ENCODE measurements around the gene NDUFAF7. TPM values are rescaled to one million over a fixed set of nuclear protein-coding genes. Genes with fewer than 3 reads are reported as not detected.

Gene NDUFAF7
- total RNA-seq, 1 experiment from 2014 or later: 13.2 TPM

DNA sequence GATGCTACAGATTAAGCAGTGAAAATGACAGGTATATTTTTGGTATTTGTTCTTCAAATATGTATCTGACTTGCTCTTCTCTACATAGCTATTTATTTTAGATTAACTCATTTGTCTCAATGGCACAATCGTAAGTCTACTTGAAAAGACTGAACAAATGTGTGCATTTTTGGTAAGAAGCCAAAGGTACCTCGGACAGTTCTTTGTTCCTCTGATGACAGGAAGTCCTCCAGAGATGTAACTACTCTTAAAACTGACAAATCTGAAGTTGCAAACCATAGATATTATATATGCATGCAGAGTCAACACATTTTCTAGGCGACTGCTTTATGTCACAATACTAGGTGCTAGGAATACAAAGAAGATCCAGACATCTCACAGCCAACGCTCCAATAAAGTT, 36.7 kb downstream of the NDUFAF7 start:
- no TSS peak for BruUV-seq (replicated peaks)
- H3K4me1 ChIP-seq (ENCODE audit: insufficient read depth, low read length): no peaks in the 10 kb centered on the region
- TF ChIP-seq EZH2 (IDR thresholded peaks at IDR 0.05; ENCODE audit: low read length, unreplicated experiment): no peak
- TF ChIP-seq, protein P1, sequence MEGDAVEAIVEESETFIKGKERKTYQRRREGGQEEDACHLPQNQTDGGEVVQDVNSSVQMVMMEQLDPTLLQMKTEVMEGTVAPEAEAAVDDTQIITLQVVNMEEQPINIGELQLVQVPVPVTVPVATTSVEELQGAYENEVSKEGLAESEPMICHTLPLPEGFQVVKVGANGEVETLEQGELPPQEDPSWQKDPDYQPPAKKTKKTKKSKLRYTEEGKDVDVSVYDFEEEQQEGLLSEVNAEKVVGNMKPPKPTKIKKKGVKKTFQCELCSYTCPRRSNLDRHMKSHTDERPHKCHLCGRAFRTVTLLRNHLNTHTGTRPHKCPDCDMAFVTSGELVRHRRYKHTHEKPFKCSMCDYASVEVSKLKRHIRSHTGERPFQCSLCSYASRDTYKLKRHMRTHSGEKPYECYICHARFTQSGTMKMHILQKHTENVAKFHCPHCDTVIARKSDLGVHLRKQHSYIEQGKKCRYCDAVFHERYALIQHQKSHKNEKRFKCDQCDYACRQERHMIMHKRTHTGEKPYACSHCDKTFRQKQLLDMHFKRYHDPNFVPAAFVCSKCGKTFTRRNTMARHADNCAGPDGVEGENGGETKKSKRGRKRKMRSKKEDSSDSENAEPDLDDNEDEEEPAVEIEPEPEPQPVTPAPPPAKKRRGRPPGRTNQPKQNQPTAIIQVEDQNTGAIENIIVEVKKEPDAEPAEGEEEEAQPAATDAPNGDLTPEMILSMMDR (conservative IDR thresholded peaks at IDR 0.05; ENCODE audit: low read depth, low read length): no peak
- TF ChIP-seq EZH2phosphoT487 (IDR thresholded peaks at IDR 0.05; ENCODE audit: borderline replicate concordance, low read length): no peak
- ChIA-PET POLR2A (ENCODE audit: unreplicated experiment) (no interaction called here), CTCF (no interaction called here)
- no peaks in the 10 kb centered on the region for H3K9me3 ChIP-seq (ENCODE audit: low read length)
- H4K20me1 ChIP-seq (ENCODE audit: low read length): no peaks in the 10 kb centered on the region
- no peak overlapping the region for H3K27ac ChIP-seq (ENCODE audit: low read length)
- peaks cover 36% of the 10 kb centered on the region for H3K36me3 ChIP-seq (ENCODE audit: low read depth, low read length)
- DNase-seq (no peak), ATAC-seq (no peak)
- H3K27me3 ChIP-seq (ENCODE audit: low read length): no peaks in the 10 kb centered on the region
- H3F3A ChIP-seq (ENCODE audit: low read length, unreplicated experiment): no peaks in the 10 kb centered on the region
- no peaks in the 10 kb centered on the region for H3K9me2 ChIP-seq (replicated peaks; ENCODE audit: low read length)
- H3K4me3 ChIP-seq (ENCODE audit: low read length): no peak overlapping the region
- no peak overlapping the region for H3K9ac ChIP-seq (ENCODE audit: low read length)
- no peak overlapping the region for H2AFZ ChIP-seq (ENCODE audit: low read length)
- H3K4me2 ChIP-seq (ENCODE audit: low read length): no peak overlapping the region
- intact Hi-C loops (cut with micrococcal nuclease): no loop called here
- H3K79me2 ChIP-seq (ENCODE audit: low read length): no peaks in the 10 kb centered on the region

DNA sequence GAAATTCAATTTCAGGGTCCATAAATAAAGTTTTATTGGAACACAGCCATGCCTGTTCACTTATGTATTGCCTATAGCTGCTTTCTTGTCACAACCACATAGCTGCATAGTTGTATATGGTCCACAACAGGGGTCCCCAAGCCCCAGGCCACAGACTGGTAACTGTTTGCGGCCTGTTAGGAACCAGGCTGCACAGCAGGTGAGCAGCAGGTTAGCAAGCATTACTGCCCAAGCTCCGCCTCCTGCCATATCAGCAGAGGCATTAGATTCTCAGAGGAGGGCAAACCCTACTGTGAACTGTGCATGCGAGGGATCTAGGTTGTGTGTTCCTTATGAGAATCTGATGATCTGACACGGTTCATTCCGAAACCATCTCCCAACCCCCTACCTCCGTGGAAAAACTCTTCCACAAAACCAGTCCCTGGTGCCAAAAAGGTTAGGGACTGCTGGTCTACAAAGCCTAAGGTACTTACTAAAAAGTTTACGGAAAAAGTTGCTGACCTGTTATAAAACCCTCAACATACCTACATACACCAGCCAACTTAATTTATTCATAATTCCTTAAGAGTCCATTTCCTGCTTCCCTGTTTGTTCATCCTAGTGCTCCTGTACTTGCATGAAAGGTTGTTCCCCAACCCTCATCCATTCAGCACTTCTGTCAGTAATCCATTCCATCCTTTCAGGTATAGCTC, 40.1 kb downstream of the NDUFAF7 start:
- ATAC-seq (no peak), DNase-seq (no peak)
- ChIA-PET CTCF (no interaction called here), POLR2A (ENCODE audit: unreplicated experiment) (no interaction called here)
- no peaks in the 10 kb centered on the region for H3K27me3 ChIP-seq (ENCODE audit: low read length)
- no peak overlapping the region for H3K27ac ChIP-seq (ENCODE audit: low read length)
- H3K9ac ChIP-seq (ENCODE audit: low read length): no peak overlapping the region
- H3K36me3 ChIP-seq (ENCODE audit: low read depth, low read length): peaks cover 32% of the 10 kb centered on the region
- H3K9me3 ChIP-seq (ENCODE audit: low read length): no peaks in the 10 kb centered on the region
- H3K4me1 ChIP-seq (ENCODE audit: insufficient read depth, low read length): no peaks in the 10 kb centered on the region
- no peaks in the 10 kb centered on the region for H4K20me1 ChIP-seq (ENCODE audit: low read length)
- no peak overlapping the region for H3K4me3 ChIP-seq (ENCODE audit: low read length)
- no peaks in the 10 kb centered on the region for H3K9me2 ChIP-seq (replicated peaks; ENCODE audit: low read length)
- no peak overlapping the region for H3K4me2 ChIP-seq (ENCODE audit: low read length)
- no peaks in the 10 kb centered on the region for H3F3A ChIP-seq (ENCODE audit: low read length, unreplicated experiment)
- H3K79me2 ChIP-seq (ENCODE audit: low read length): no peaks in the 10 kb centered on the region
- no peak overlapping the region for H2AFZ ChIP-seq (ENCODE audit: low read length)
- intact Hi-C loops (cut with micrococcal nuclease): no loop called here
- TF ChIP-seq EZH2phosphoT487 (IDR thresholded peaks at IDR 0.05; ENCODE audit: borderline replicate concordance, low read length) (no peak), EZH2 (IDR thresholded peaks at IDR 0.05; ENCODE audit: low read length, unreplicated experiment) (no peak)
- TF ChIP-seq, protein P1 (conservative IDR thresholded peaks at IDR 0.05; ENCODE audit: low read depth, low read length): no peak
- no TSS peak for BruUV-seq (replicated peaks)

DNA sequence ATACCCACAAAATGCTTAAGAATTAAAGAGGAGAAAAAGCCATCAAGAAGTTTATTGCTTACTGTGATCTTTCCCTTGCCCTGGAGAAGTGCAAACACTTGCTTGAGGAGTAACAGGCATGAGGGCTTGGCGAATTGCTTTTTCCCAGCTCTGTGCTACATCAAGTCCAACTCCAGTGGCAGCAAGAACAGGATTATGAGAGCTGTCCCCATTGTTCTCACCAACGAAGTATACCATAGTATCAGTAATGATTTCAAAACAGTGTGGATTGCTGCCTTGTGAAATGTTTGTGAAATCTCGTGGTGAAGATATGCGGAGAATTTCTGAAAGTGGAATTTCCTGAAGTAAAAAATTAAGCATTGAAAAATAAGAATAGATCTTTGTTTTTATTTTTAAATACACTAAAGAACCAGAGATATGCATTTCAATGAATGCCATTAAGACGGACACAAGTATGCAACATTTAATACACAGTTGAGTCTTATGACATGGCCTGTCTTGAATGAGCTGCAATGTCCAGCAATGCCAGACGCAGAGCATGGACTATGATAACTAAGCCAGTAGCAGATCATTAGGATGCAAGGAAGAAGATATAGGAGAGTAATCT, 43.0 kb downstream of the NDUFAF7 start:
- no peak for ATAC-seq
- CTCF ChIA-PET: no interaction called here

More for the DNA sequence above, 43.0 kb downstream of the NDUFAF7 start:
- Histone ChIP-seq H3K9me3 (ENCODE audit: low read length) (no peaks in the 10 kb centered on the region), H3K27ac (ENCODE audit: low read length) (no peak overlapping the region), H3K4me2 (ENCODE audit: low read length) (no peak overlapping the region), H3K79me2 (ENCODE audit: low read length) (no peaks in the 10 kb centered on the region), H3F3A (ENCODE audit: low read length, unreplicated experiment) (no peaks in the 10 kb centered on the region), H3K9ac (ENCODE audit: low read length) (no peak overlapping the region), H2AFZ (ENCODE audit: low read length) (no peak overlapping the region), H3K4me3 (ENCODE audit: low read length) (no peak overlapping the region), H4K20me1 (ENCODE audit: low read length) (no peaks in the 10 kb centered on the region), H3K4me1 (ENCODE audit: insufficient read depth, low read length) (no peaks in the 10 kb centered on the region), H3K36me3 (ENCODE audit: low read depth, low read length) (peaks cover 30% of the 10 kb centered on the region), H3K27me3 (ENCODE audit: low read length) (no peaks in the 10 kb centered on the region), H3K9me2 (replicated peaks; ENCODE audit: low read length) (no peaks in the 10 kb centered on the region)
- DNase-seq: no peak
- BruUV-seq (replicated peaks): no TSS peak
- intact Hi-C loops (cut with micrococcal nuclease): no loop called here
- POLR2A ChIA-PET (ENCODE audit: unreplicated experiment): interaction anchor here (0.6 kb wide), 1 partner anchor 148 kb away, joined by 3 read pairs; no protein-coding TSS in a partner anchor
- TF ChIP-seq EZH2phosphoT487 (IDR thresholded peaks at IDR 0.05; ENCODE audit: borderline replicate concordance, low read length) (no peak), EZH2 (IDR thresholded peaks at IDR 0.05; ENCODE audit: low read length, unreplicated experiment) (no peak)
- TF ChIP-seq, protein P1 (conservative IDR thresholded peaks at IDR 0.05; ENCODE audit: low read depth, low read length): no peak
